ENCODE measurements around the gene SEMA6D. TPM values are rescaled to one million over a fixed set of nuclear protein-coding genes. Genes with fewer than 3 reads are reported as not detected.

The SEMA6D gene
- total and polyA plus RNA-seq, 10 of the 15 experiments (the other 5 are each of a cell fraction or from before 2014, with no cell fraction given), result 0.01 to 0.52 (median 0.09) TPM; not detected in 6

DNA sequence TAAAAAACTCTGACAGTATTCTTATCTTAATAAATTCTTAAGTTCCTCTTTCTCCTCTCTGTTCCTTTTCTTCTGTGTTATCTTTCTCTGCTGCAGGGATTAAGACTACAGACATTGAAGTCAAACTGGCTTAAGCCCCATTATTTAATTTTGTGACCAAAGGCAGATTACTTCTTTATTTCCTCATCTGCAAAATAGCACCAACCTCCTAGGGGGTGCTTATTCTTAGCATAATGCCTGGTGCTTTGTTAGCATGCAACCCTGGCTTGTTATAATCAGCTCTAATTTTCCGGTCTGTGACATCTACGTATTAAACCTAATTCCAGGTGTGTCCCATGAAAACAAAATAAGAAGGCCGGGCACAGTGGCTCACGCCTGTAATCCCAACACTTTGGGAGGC, 23.8 kb downstream of the SEMA6D start:
- ChIA-PET RAD21 (ENCODE audit: unreplicated experiment) (no interaction called here), POLR2A (no interaction called here), CTCF (no interaction called here), SMC1A (ENCODE audit: uncharacterized antibody, unreplicated experiment) (no interaction called here)
- intact Hi-C loops (cut with micrococcal nuclease; ENCODE audit: unreplicated experiment), result no loop called here
- FAIRE-seq (no peak), DNase-seq (ENCODE audit: low read depth, low spot score) (no peak), ATAC-seq (no peak)
- Histone ChIP-seq H3K27ac (ENCODE audit: control insufficient read depth, insufficient read depth) (no peak overlapping the region), H3K79me2 (ENCODE audit: control insufficient read depth, insufficient read depth, low read length) (no peaks in the 10 kb centered on the region), H3K4me2 (ENCODE audit: control insufficient read depth, insufficient read depth) (no peak overlapping the region), H3K4me1 (ENCODE audit: control insufficient read depth, insufficient read depth, low read length) (no peaks in the 10 kb centered on the region), H3K9me3 (replicated peaks; ENCODE audit: control insufficient read depth, insufficient read depth, low read length) (no peaks in the 10 kb centered on the region), H3K36me3 (ENCODE audit: control insufficient read depth in 2 of 2, insufficient read depth in 2 of 2, low read length in 1 of 2) (no peaks in the 10 kb centered on the region), H4K20me1 (ENCODE audit: control insufficient read depth, insufficient read depth) (no peaks in the 10 kb centered on the region), H3K9ac (ENCODE audit: control insufficient read depth, insufficient read depth, low read length) (no peak overlapping the region), H2AFZ (ENCODE audit: control insufficient read depth, low read depth, low read length) (no peak overlapping the region), H3K27me3 (replicated peaks in 1 of 2; ENCODE audit: control insufficient read depth in 2 of 2, insufficient read depth in 2 of 2, low read length in 1 of 2) (no peaks in the 10 kb centered on the region), H3K4me3 (no peak overlapping the region)
- in situ Hi-C loops (cut with MboI), result no loop called here
- BruUV-seq (replicated peaks), result no TSS peak
- TF ChIP-seq SMC3 (IDR thresholded peaks at IDR 0.05; ENCODE audit: borderline replicate concordance, low read length), result no peak
- TF ChIP-seq, protein P1, sequence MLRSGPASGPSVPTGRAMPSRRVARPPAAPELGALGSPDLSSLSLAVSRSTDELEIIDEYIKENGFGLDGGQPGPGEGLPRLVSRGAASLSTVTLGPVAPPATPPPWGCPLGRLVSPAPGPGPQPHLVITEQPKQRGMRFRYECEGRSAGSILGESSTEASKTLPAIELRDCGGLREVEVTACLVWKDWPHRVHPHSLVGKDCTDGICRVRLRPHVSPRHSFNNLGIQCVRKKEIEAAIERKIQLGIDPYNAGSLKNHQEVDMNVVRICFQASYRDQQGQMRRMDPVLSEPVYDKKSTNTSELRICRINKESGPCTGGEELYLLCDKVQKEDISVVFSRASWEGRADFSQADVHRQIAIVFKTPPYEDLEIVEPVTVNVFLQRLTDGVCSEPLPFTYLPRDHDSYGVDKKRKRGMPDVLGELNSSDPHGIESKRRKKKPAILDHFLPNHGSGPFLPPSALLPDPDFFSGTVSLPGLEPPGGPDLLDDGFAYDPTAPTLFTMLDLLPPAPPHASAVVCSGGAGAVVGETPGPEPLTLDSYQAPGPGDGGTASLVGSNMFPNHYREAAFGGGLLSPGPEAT (IDR thresholded peaks at IDR 0.05; ENCODE audit: low read depth), result no peak
- TF ChIP-seq MYC (IDR thresholded peaks at IDR 0.05; ENCODE audit: insufficient read depth, insufficient read length, insufficient replicate concordance, low read length, severe bottlenecking), result no peak
- no peak for TF ChIP-seq SREBF2 (IDR thresholded peaks at IDR 0.05; ENCODE audit: low read length)
- TF ChIP-seq PAX5 (IDR thresholded peaks at IDR 0.05; ENCODE audit: borderline replicate concordance, low read depth, low read length), result no peak
- no peak for TF ChIP-seq SIN3A (IDR thresholded peaks at IDR 0.05; ENCODE audit: low read depth, low read length)
- TF ChIP-seq SRF (IDR thresholded peaks at IDR 0.05; ENCODE audit: low read depth in 2 of 2, low read length in 2 of 2), result no peak
- no peak for TF ChIP-seq DPF2 (IDR thresholded peaks at IDR 0.05)
- no peak for TF ChIP-seq CEBPB (IDR thresholded peaks at IDR 0.05; ENCODE audit: borderline replicate concordance in 1 of 2, low read depth in 2 of 2, low read length in 2 of 2)
- TF ChIP-seq IKZF1 (conservative IDR thresholded peaks at IDR 0.05), result no peak
- TF ChIP-seq BRCA1 (IDR thresholded peaks at IDR 0.05; ENCODE audit: low read depth, low read length), result no peak
- 40% methylated on average over 4 of the region's 4 CpGs for WGBS (ENCODE audit: insufficient coverage, insufficient replicate concordance, low lambda C conversion rate, missing lambda C conversion rate)
